ENCODE measurements around the gene PHGDH.

PHGDH gene

GRCh38 chr1:119743308-119743707, 31.6 kb downstream of the PHGDH start:
- Histone ChIP-seq H3K4me3 (ENCODE audit: low read length) (no peak overlapping the region), H3K79me2 (ENCODE audit: low read length) (no peaks in the 10 kb centered on the region), H3K9me2 (replicated peaks; ENCODE audit: insufficient read depth, low read length) (no peaks in the 10 kb centered on the region), H3K9ac (ENCODE audit: low read length) (no peak overlapping the region), H3K27me3 (replicated peaks; ENCODE audit: insufficient read depth, low read length) (no peaks in the 10 kb centered on the region), H4K20me1 (ENCODE audit: insufficient read depth, low read length) (no peaks in the 10 kb centered on the region), H3K4me2 (ENCODE audit: low read depth, low read length) (no peak overlapping the region), H3K9me3 (replicated peaks; ENCODE audit: insufficient read depth, low read length) (no peaks in the 10 kb centered on the region), H3K4me1 (ENCODE audit: low read length) (0 out of 2 replicates have a peak, but pooled peaks cover 3% of the 10 kb centered on the region), H2AFZ (ENCODE audit: low read length) (no peak overlapping the region), H3F3A (ENCODE audit: insufficient read depth, low read length) (no peaks in the 10 kb centered on the region), H3K27ac (ENCODE audit: low read length) (no peak overlapping the region), H3K36me3 (replicated peaks; ENCODE audit: insufficient read depth, low read length) (no peaks in the 10 kb centered on the region)
- DNase-seq: no peak
- TF ChIP-seq CTCF (IDR thresholded peaks at IDR 0.05; ENCODE audit: low read length) (no peak), EZH2phosphoT487 (IDR thresholded peaks at IDR 0.05; ENCODE audit: low read length) (no peak), EZH2 (optimal IDR thresholded peaks at IDR 0.05; ENCODE audit: low read depth, low read length) (no peak)

GRCh38 chr1:119743776-119744597, 32.3 kb downstream of the PHGDH start:
- TF ChIP-seq EZH2phosphoT487 (IDR thresholded peaks at IDR 0.05; ENCODE audit: low read length) (no peak), EZH2 (optimal IDR thresholded peaks at IDR 0.05; ENCODE audit: low read depth, low read length) (no peak), CTCF (IDR thresholded peaks at IDR 0.05; ENCODE audit: low read length) (peak; percentile 57)
- Histone ChIP-seq H3F3A (ENCODE audit: insufficient read depth, low read length) (no peaks in the 10 kb centered on the region), H3K4me2 (ENCODE audit: low read depth, low read length) (no peak overlapping the region), H3K27me3 (replicated peaks; ENCODE audit: insufficient read depth, low read length) (no peaks in the 10 kb centered on the region), H3K4me1 (ENCODE audit: low read length) (0 out of 2 replicates have a peak, but pooled peaks cover 3% of the 10 kb centered on the region), H3K9me2 (replicated peaks; ENCODE audit: insufficient read depth, low read length) (no peaks in the 10 kb centered on the region), H4K20me1 (ENCODE audit: insufficient read depth, low read length) (no peaks in the 10 kb centered on the region), H3K4me3 (ENCODE audit: low read length) (no peak overlapping the region), H3K79me2 (ENCODE audit: low read length) (no peaks in the 10 kb centered on the region), H2AFZ (ENCODE audit: low read length) (no peak overlapping the region), H3K9me3 (replicated peaks; ENCODE audit: insufficient read depth, low read length) (no peaks in the 10 kb centered on the region), H3K9ac (ENCODE audit: low read length) (no peak overlapping the region), H3K27ac (ENCODE audit: low read length) (no peak overlapping the region), H3K36me3 (replicated peaks; ENCODE audit: insufficient read depth, low read length) (no peaks in the 10 kb centered on the region)
- DNase-seq: peak; percentile 33

- no peak overlapping the region for H3K9ac ChIP-seq (ENCODE audit: low read length)
- no peaks in the 10 kb centered on the region for H4K20me1 ChIP-seq (ENCODE audit: insufficient read depth, low read length)
- H3K4me1 ChIP-seq (ENCODE audit: low read length): 0 out of 2 replicates have a peak, but pooled peaks cover 3% of the 10 kb centered on the region
- H3K27me3 ChIP-seq (replicated peaks; ENCODE audit: insufficient read depth, low read length): no peaks in the 10 kb centered on the region
- no peaks in the 10 kb centered on the region for H3K9me3 ChIP-seq (replicated peaks; ENCODE audit: insufficient read depth, low read length)
- no peaks in the 10 kb centered on the region for H3K36me3 ChIP-seq (replicated peaks; ENCODE audit: insufficient read depth, low read length)
- H2AFZ ChIP-seq (ENCODE audit: low read length): no peak overlapping the region
- H3K9me2 ChIP-seq (replicated peaks; ENCODE audit: insufficient read depth, low read length): no peaks in the 10 kb centered on the region
- TF ChIP-seq EZH2phosphoT487 (IDR thresholded peaks at IDR 0.05; ENCODE audit: low read length) (no peak), CTCF (IDR thresholded peaks at IDR 0.05; ENCODE audit: low read length) (no peak), EZH2 (optimal IDR thresholded peaks at IDR 0.05; ENCODE audit: low read depth, low read length) (no peak)
- no peaks in the 10 kb centered on the region for H3F3A ChIP-seq (ENCODE audit: insufficient read depth, low read length)
- no peaks in the 10 kb centered on the region for H3K79me2 ChIP-seq (ENCODE audit: low read length)
- no peak for DNase-seq
- no peak overlapping the region for H3K4me2 ChIP-seq (ENCODE audit: low read depth, low read length)
- no peak overlapping the region for H3K27ac ChIP-seq (ENCODE audit: low read length)
- no peak overlapping the region for H3K4me3 ChIP-seq (ENCODE audit: low read length)
Measured at GRCh38 chr1:119744598-119744942, 32.8 kb downstream of the PHGDH start.

Measured in MM.1S (cell line).